Keratinocyte (primary cell): ENCODE data around the gene PRR19. TPM values are rescaled to one million over a fixed set of nuclear protein-coding genes. Genes with fewer than 3 reads are reported as not detected.

Experiments used
- DNase-seq: peaks from one replicate; pipeline ENCODE4 v3.0.0-alpha.2; 2011; ENCODE audit warnings: low read depth, missing footprints, low spot score
- FAIRE-seq: peaks from 2 replicates; lab custom pipeline; 2011; peaks lifted over from hg19 to GRCh38; lab: Jason Lieb, UNC
- H2AFZ ChIP-seq: 2 replicates; pipeline ENCODE4 v1.6.0; 2012; ENCODE audit warnings: low read length, control low read depth, inconsistent platforms; ENCODE audit not compliant: control insufficient read depth
- H3K27ac ChIP-seq: 2 replicates; pipeline ENCODE4 v1.5.1; 2011; ENCODE audit warnings: low read length; ENCODE audit not compliant: control insufficient read depth, insufficient read depth
- H3K27me3 ChIP-seq: 3 replicates; pipeline ENCODE4 v1.6.0; 2011; ENCODE audit warnings: low read length; ENCODE audit not compliant: control insufficient read depth, insufficient read depth; ENCODE audit errors: extremely low read depth
- H3K36me3 ChIP-seq, 2 experiments: 2 replicates in 1 of 2; 3 replicates in 1 of 2; pipeline ENCODE4 v1.5.1; 2011; ENCODE audit warnings: low read length in 2 of 2, mild to moderate bottlenecking in 1 of 2; ENCODE audit not compliant: control insufficient read depth in 2 of 2, insufficient read depth in 2 of 2; ENCODE audit errors: extremely low read depth in 1 of 2
- H3K4me1 ChIP-seq: 3 replicates; pipeline ENCODE4 v1.5.1; 2011; ENCODE audit warnings: low read length; ENCODE audit not compliant: control insufficient read depth, insufficient read depth; ENCODE audit errors: extremely low read depth
- H3K4me2 ChIP-seq: 3 replicates; pipeline ENCODE4 v1.6.0; 2011; ENCODE audit warnings: low read depth, low read length; ENCODE audit not compliant: control insufficient read depth, insufficient read depth; ENCODE audit errors: extremely low read depth
- H3K4me3 ChIP-seq, 3 experiments: fragments of 200-600 bp in 1 of 3; sonication (generic) in 1 of 3; 2 replicates in 2 of 3; 3 replicates in 1 of 3; pipeline ENCODE4 v1.5.1; 2011 to 2016; ENCODE audit warnings: low read length in 3 of 3, mild to moderate bottlenecking in 3 of 3, control low read depth in 2 of 3, inconsistent platforms in 1 of 3, low read depth in 1 of 3, mixed read lengths in 1 of 3, mixed run types in 1 of 3, moderate library complexity in 1 of 3; ENCODE audit not compliant: control insufficient read depth in 2 of 3, insufficient read depth in 2 of 3; ENCODE audit errors: extremely low read depth in 1 of 3
- H3K79me2 ChIP-seq: 2 replicates; pipeline ENCODE4 v1.6.0; 2012; ENCODE audit warnings: low read length; ENCODE audit not compliant: control insufficient read depth, insufficient read depth
- H3K9ac ChIP-seq: 3 replicates; pipeline ENCODE4 v1.6.0; 2011; ENCODE audit warnings: low read length; ENCODE audit not compliant: control insufficient read depth, insufficient read depth; ENCODE audit errors: extremely low read depth
- H3K9me1 ChIP-seq: 3 replicates; pipeline ENCODE4 v1.6.0; 2011; ENCODE audit warnings: low read length; ENCODE audit not compliant: control insufficient read depth, insufficient read depth; ENCODE audit errors: extremely low read depth
- H3K9me3 ChIP-seq: 2 replicates; pipeline ENCODE4 v1.5.1; 2012; ENCODE audit warnings: low read depth, low read length; ENCODE audit not compliant: control insufficient read depth
- H4K20me1 ChIP-seq: 3 replicates; pipeline ENCODE4 v1.6.0; 2011; ENCODE audit warnings: low read length; ENCODE audit not compliant: control insufficient read depth, insufficient read depth; ENCODE audit errors: extremely low read depth
- CTCF ChIP-seq, 3 experiments: IDR thresholded peaks in 1 of 3; conservative IDR thresholded peaks in 1 of 3; optimal IDR thresholded peaks in 1 of 3; 2 replicates in 2 of 3; 3 replicates in 1 of 3; pipeline versions ENCODE3 to v1.5.1; 2011; ENCODE audit warnings: low read length in 3 of 3, mild to moderate bottlenecking in 3 of 3, moderate library complexity in 2 of 3, control low read depth in 1 of 3, inconsistent platforms in 1 of 3; ENCODE audit not compliant: insufficient read depth in 2 of 3; ENCODE audit errors: extremely low read depth in 1 of 3
- EZH2 ChIP-seq: IDR thresholded peaks from one replicate; pipeline ENCODE4 v1.6.1; 2012; ENCODE audit warnings: inconsistent platforms, mild to moderate bottlenecking, low read length, moderate library complexity
- dilution Hi-C: fragments of 300-500 bp; cut with MboI; formaldehyde crosslinking; loops from one replicate; pipeline ENCODE4 v1.7.0; 2020; ENCODE audit warnings: low sequenced_read_pairs; ENCODE audit not compliant: extremely low pct_ligation_motif_present
- polyA plus RNA-seq, 5 experiments: library from polyadenylated mRNA; depleted of rRNA in 3 of 5; stranded (reverse) in 3 of 5; stranded (forward) in 1 of 5; unstranded in 1 of 5; fragments of >200 nt; gene quantifications; 1 replicate in 1 of 5; 2 replicates in 3 of 5; 3 replicates in 1 of 5; pipeline versions ENCODE4 v1.2.1 to v1.2.3, GENCODE V29; 2011 to 2012; ENCODE audit warnings: missing spikeins in 2 of 5, low read depth in 1 of 5, low replicate concordance in 1 of 5

Gene PRR19
- polyA plus RNA-seq, 1 donor (not counting 4 experiments of a cell fraction or from before 2014, with no cell fraction given), result 0.25 TPM

- Histone ChIP-seq H3K9me3 (no peaks in the 10 kb centered on the region), H3K4me3 (peak overlapping the region; percentile 59 to 90 (median 86)), H3K27me3 (no peaks in the 10 kb centered on the region), H3K79me2 (peaks cover 52% of the 10 kb centered on the region), H4K20me1 (no peaks in the 10 kb centered on the region), H3K27ac (peak overlapping the region; percentile 95), H3K9ac (peak overlapping the region; percentile 99), H3K4me2 (peak overlapping the region; percentile 97), H3K9me1 (no peaks in the 10 kb centered on the region), H3K4me1 (peaks cover 31% of the 10 kb centered on the region), H3K36me3 (peaks cover 19 to 22% of the 10 kb centered on the region in 2 experiments), H2AFZ (no peak overlapping the region)
- TF ChIP-seq EZH2 (no peak), CTCF (optimal IDR thresholded peaks at IDR 0.05 in 1 of 3, IDR thresholded peaks at IDR 0.05 in 1 of 3, conservative IDR thresholded peaks at IDR 0.05 in 1 of 3; ENCODE audit: extremely low read depth in 1 of 3, insufficient read depth in 2 of 3, low read length in 3 of 3) (no peak)
- FAIRE-seq, result peak; percentile 99
- peak; percentile 83 for DNase-seq
- dilution Hi-C loops, result no loop called here
Measured at GRCh38 chr19:42270346-42271044, 31.4 kb upstream of the PRR19 start.

DNA sequence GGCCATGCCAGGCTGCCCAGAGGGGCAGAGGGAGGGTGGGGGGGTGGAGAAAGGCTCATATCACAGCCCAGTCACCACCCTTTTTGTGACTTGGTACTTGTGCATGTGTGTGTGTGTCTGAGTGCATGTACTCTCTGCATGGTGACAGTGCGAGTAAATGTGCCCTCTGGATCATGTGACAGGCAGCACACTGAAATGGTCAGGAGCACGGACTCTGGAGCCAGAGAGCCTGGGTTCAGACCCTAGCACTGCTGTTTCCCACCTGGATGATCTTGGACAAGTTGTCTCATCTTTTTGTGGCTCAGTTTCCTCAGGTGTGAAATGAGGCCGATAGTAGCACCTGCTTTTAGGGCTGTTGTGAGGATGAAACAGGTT is 30.9 kb upstream of the PRR19 start:
- Histone ChIP-seq H3K9me3 (no peaks in the 10 kb centered on the region), H3K4me2 (peak overlapping the region; percentile 97), H3K27me3 (no peaks in the 10 kb centered on the region), H4K20me1 (no peaks in the 10 kb centered on the region), H3K9me1 (peaks cover under 1% of the 10 kb centered on the region), H3K79me2 (peaks cover 55% of the 10 kb centered on the region), H3K9ac (peak overlapping the region; percentile 56), H3K36me3 (peaks cover 19 to 23% of the 10 kb centered on the region in 2 experiments), H3K4me3 (peak overlapping the region in 2 of 3 experiments; percentile 6 to 59), H3K27ac (peak overlapping the region; percentile 72), H3K4me1 (peaks cover 34% of the 10 kb centered on the region), H2AFZ (no peak overlapping the region)
- TF ChIP-seq EZH2 (no peak), CTCF (optimal IDR thresholded peaks at IDR 0.05 in 1 of 3, IDR thresholded peaks at IDR 0.05 in 1 of 3, conservative IDR thresholded peaks at IDR 0.05 in 1 of 3; ENCODE audit: extremely low read depth in 1 of 3, insufficient read depth in 2 of 3, low read length in 3 of 3) (no peak)
- FAIRE-seq, result no peak
- no peak for DNase-seq
- dilution Hi-C loops, result no loop called here
